ENCODE data around the gene ZNF429. TPM values are rescaled to one million over a fixed set of nuclear protein-coding genes. Genes with fewer than 3 reads are reported as not detected.
"Not testable (repeated sequence)": the region's sequence is repeated elsewhere in the genome, so short reads cannot be mapped to it uniquely, and the experiment has no call there.

ZNF429 gene
- total and polyA plus RNA-seq, 4 donors, result 5.8 to 14.3 (median 7.7) TPM

DNA sequence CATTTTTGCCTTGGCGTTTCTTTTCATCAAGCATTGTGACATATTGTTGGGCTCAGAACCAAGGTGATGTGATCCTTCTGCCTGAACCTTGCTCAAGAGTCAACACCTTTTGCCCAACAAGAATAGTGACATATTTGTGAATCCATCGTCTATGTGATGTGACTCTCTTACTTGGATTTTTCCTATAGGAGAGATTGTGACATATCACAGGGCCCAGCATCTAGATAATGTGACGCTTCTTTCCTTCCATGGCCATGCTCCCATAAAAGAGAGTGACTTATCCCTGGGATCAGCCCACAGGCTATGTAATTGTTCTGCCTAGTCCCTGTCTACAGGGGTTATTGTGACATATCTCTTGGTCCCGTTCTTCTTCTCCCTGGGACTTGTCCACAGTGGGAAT, 8.5 kb upstream of the ZNF429 start:
- H3K4me1 ChIP-seq (ENCODE audit: control insufficient read depth in 1 of 2, insufficient read depth in 2 of 2, low read length in 2 of 2), result no peaks in the 10 kb centered on the region
- ATAC-seq (ENCODE audit: low FRiP score) (no peak), DNase-seq (no peak)
- H3K4me3 ChIP-seq (ENCODE audit: low read length in 2 of 2), result no peak overlapping the region
- no peak overlapping the region for H3K27ac ChIP-seq (ENCODE audit: low read depth in 1 of 2, low read length in 2 of 2)
- no peaks in the 10 kb centered on the region for H3K36me3 ChIP-seq (ENCODE audit: control insufficient read depth in 1 of 2, insufficient read depth in 2 of 2, low read length in 1 of 2)
- 94% methylated on average over 4 of the region's 4 CpGs for WGBS, 2 donors
- intact Hi-C loops (cut with DNase I), result no loop called here
- peaks cover 2% of the 10 kb centered on the region for H3K9me3 ChIP-seq (ENCODE audit: control insufficient read depth, low read length)
- H3K27me3 ChIP-seq (ENCODE audit: control insufficient read depth in 1 of 2, insufficient read depth in 2 of 2, low read length in 1 of 2), result no peaks in the 10 kb centered on the region

DNA sequence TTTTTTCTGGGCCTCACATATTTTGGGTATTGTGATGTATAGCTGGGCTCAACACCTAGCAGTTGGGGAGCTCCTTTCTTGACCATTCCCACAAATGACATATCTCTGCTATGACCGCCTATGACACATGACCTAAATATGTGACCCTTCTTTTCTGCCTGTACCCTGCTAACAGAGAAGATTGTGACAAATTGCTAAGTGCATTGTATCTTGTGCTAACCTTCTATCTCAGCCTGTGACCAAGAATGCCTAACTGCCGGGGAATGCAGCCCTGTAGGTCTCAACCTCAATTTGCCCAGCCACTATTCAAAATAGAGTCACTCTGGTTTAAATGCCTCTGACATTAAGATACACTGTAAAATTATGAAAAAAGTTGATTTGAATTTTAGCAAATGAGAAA, 6.8 kb upstream of the ZNF429 start:
- H3K27me3 ChIP-seq (ENCODE audit: control insufficient read depth in 1 of 2, insufficient read depth in 2 of 2, low read length in 1 of 2), result no peaks in the 10 kb centered on the region
- no peak overlapping the region for H3K4me3 ChIP-seq (ENCODE audit: low read length in 2 of 2)
- DNase-seq, result no peak
- no peaks in the 10 kb centered on the region for H3K36me3 ChIP-seq (ENCODE audit: control insufficient read depth in 1 of 2, insufficient read depth in 2 of 2, low read length in 1 of 2)
- H3K4me1 ChIP-seq (ENCODE audit: control insufficient read depth in 1 of 2, insufficient read depth in 2 of 2, low read length in 2 of 2), result no peaks in the 10 kb centered on the region
- H3K9me3 ChIP-seq (ENCODE audit: control insufficient read depth, low read length), result no peaks in the 10 kb centered on the region
- no peak for ATAC-seq (ENCODE audit: low FRiP score)
- no peak overlapping the region for H3K27ac ChIP-seq (ENCODE audit: low read depth in 1 of 2, low read length in 2 of 2)
- intact Hi-C loops (cut with DNase I), result no loop called here
- 77 to 98% methylated on average over 2 of the region's 2 CpGs for WGBS, 2 donors

DNA sequence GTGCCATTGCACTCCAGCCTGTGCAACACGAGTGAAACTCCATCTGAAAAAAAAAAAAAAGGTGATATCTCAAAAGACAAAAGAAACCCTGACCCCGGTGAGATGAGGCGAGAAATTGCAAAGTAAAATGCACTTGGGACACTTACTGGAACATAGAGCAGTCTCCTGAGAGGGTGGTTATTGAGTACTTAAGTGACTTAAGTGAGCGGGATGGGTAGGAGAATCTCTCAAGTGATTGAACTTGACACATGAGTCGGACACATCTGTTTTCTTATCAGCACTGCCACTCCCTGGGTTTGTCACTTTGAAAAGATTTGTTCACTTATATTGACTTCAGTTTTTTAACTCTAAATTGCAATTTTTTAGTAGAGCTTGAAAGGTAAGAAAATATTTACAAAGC, 2.8 kb downstream of the ZNF429 start:
- intact Hi-C loops (cut with DNase I), result loop anchor here in 1 of 2 donors (5.0 kb wide), 2 partner anchors 329 to 1024 kb away; partner anchors contain the start of gene ZNF43
- no peaks in the 10 kb centered on the region for H3K9me3 ChIP-seq (ENCODE audit: control insufficient read depth, low read length)
- H3K4me3 ChIP-seq (ENCODE audit: low read length in 2 of 2), result no peak overlapping the region
- WGBS, 2 donors, result 40 to 66% methylated on average over 5 of the region's 5 CpGs
- no peaks in the 10 kb centered on the region for H3K27me3 ChIP-seq (ENCODE audit: control insufficient read depth in 1 of 2, insufficient read depth in 2 of 2, low read length in 1 of 2)
- DNase-seq (no peak), ATAC-seq (ENCODE audit: low FRiP score) (no peak)
- H3K4me1 ChIP-seq (ENCODE audit: control insufficient read depth in 1 of 2, insufficient read depth in 2 of 2, low read length in 2 of 2), result peaks cover 0 to 2% of the 10 kb centered on the region in 2 donors
- no peaks in the 10 kb centered on the region for H3K36me3 ChIP-seq (ENCODE audit: control insufficient read depth in 1 of 2, insufficient read depth in 2 of 2, low read length in 1 of 2)
- H3K27ac ChIP-seq (ENCODE audit: low read depth in 1 of 2, low read length in 2 of 2), result no peak overlapping the region

DNA sequence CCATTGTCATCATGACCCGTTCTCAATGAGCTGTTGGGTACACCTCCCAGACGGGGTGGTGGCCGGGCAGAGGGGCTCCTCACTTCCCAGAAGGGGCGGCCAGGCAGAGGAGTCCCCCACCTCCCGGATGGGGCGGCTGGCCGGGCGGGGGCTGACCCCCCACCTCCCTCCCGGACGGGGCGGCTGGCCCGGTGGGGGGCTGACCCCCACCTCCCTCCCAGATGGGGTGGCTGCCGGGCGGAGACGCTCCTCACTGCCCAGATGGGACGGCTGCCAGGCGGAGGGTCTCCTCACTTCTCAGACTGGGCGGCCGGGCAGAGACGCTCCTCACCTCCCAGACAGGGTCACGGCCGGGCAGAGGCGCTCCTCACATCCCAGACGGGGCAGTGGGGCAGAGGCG, 5.7 kb downstream of the ZNF429 start:
- ATAC-seq (ENCODE audit: low FRiP score); H3K27me3 ChIP-seq (ENCODE audit: control insufficient read depth in 1 of 2, insufficient read depth in 2 of 2, low read length in 1 of 2): not testable (repeated sequence)
- WGBS, 2 donors, result 92 to 96% methylated on average over 14 to 25 of the region's 25 CpGs

DNA sequence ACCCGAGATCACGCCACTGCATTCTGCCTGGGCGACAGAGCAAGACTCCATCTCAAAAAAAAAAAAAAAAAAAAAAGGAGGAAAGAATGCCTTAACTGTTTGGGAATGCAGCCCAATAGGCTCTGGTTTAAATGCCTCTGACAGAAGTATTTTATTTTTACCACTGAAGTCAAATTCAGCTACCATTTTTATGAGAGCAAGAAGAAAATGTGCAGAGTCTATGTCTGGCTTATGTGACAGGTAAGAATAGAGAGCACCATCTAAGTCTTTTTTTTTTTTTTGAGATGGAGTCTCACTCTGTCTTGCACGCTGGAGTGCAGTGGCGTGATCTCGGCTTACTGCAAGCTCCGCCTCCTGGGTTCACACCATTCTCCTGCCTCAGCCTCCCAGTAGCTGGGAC, 7.2 kb downstream of the ZNF429 start:
- H3K36me3 ChIP-seq (ENCODE audit: control insufficient read depth in 1 of 2, insufficient read depth in 2 of 2, low read length in 1 of 2); H3K9me3 ChIP-seq (ENCODE audit: control insufficient read depth, low read length); H3K27me3 ChIP-seq (ENCODE audit: control insufficient read depth in 1 of 2, insufficient read depth in 2 of 2, low read length in 1 of 2); H3K27ac ChIP-seq (ENCODE audit: low read depth in 1 of 2, low read length in 2 of 2); H3K4me1 ChIP-seq (ENCODE audit: control insufficient read depth in 1 of 2, insufficient read depth in 2 of 2, low read length in 2 of 2); ATAC-seq (ENCODE audit: low FRiP score); intact Hi-C loops (cut with DNase I); DNase-seq; H3K4me3 ChIP-seq (ENCODE audit: low read length in 2 of 2): not testable (repeated sequence)
- 71 to 79% methylated on average over 7 of the region's 7 CpGs for WGBS, 2 donors

More for the DNA sequence above, 5.7 kb downstream of the ZNF429 start:
- H3K36me3 ChIP-seq (ENCODE audit: control insufficient read depth in 1 of 2, insufficient read depth in 2 of 2, low read length in 1 of 2); H3K4me3 ChIP-seq (ENCODE audit: low read length in 2 of 2); DNase-seq; H3K4me1 ChIP-seq (ENCODE audit: control insufficient read depth in 1 of 2, insufficient read depth in 2 of 2, low read length in 2 of 2); H3K27ac ChIP-seq (ENCODE audit: low read depth in 1 of 2, low read length in 2 of 2); intact Hi-C loops (cut with DNase I); H3K9me3 ChIP-seq (ENCODE audit: control insufficient read depth, low read length): not testable (repeated sequence)

DNA sequence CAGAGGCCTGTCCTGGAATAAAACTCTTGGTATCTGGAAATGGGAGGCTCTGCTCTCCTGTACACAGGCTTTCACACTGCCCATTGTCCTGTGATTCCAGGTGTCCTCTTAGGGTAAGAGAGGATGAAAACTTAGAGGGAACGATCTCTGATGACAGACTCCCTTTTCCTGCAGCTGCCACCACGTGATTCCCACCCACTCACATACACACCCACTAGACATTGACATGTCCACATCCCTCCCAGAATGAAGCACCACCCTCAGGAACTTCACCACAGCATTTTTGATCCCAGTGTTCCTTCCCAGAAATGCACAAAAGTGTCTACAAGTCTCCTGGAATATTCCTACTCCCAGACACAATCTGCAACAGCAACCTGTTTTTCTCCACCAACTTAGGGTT, 8.2 kb downstream of the ZNF429 start:
- no peak for ATAC-seq (ENCODE audit: low FRiP score)

DNA sequence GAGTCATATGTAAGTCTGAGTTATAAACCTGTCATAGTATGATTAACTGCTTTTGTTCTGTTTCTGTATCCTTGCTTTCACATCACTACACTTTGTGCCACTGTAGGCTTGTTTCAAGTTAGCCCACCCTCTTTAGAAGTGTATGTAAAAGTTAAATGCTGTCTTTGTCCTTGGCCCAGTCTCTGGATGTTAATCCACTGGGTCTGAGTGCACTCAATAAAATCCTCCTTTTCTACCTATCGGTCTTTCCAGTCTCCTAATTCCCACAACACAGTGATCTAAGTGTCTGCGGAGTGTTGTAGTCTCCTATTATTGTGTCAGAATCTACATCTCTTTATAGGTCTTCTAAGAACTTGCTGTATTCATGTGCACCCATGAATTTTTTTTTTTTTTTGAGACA, 14.1 kb downstream of the ZNF429 start:
- no peak overlapping the region for H3K4me3 ChIP-seq (ENCODE audit: low read length in 2 of 2)
- 96% methylated on average over 2 of the region's 2 CpGs for WGBS, 2 donors
- H3K36me3 ChIP-seq (ENCODE audit: control insufficient read depth in 1 of 2, insufficient read depth in 2 of 2, low read length in 1 of 2), result peaks cover 8 to 17% of the 10 kb centered on the region in 2 donors
- intact Hi-C loops (cut with DNase I), result no loop called here
- no peaks in the 10 kb centered on the region for H3K27me3 ChIP-seq (ENCODE audit: control insufficient read depth in 1 of 2, insufficient read depth in 2 of 2, low read length in 1 of 2)
- no peak for DNase-seq
- no peak overlapping the region for H3K27ac ChIP-seq (ENCODE audit: low read depth in 1 of 2, low read length in 2 of 2)
- ATAC-seq (ENCODE audit: low FRiP score), result no peak
- no peaks in the 10 kb centered on the region for H3K4me1 ChIP-seq (ENCODE audit: control insufficient read depth in 1 of 2, insufficient read depth in 2 of 2, low read length in 2 of 2)
- peaks cover 16% of the 10 kb centered on the region for H3K9me3 ChIP-seq (ENCODE audit: control insufficient read depth, low read length)

More for the DNA sequence above, 8.2 kb downstream of the ZNF429 start:
- Histone ChIP-seq H3K9me3 (ENCODE audit: control insufficient read depth, low read length) (peaks cover under 1% of the 10 kb centered on the region), H3K4me1 (ENCODE audit: control insufficient read depth in 1 of 2, insufficient read depth in 2 of 2, low read length in 2 of 2) (no peaks in the 10 kb centered on the region), H3K4me3 (ENCODE audit: low read length in 2 of 2) (no peak overlapping the region), H3K27me3 (ENCODE audit: control insufficient read depth in 1 of 2, insufficient read depth in 2 of 2, low read length in 1 of 2) (no peaks in the 10 kb centered on the region), H3K27ac (ENCODE audit: low read depth in 1 of 2, low read length in 2 of 2) (peak overlapping the region in 1 of 2 donors; percentile 43), H3K36me3 (ENCODE audit: control insufficient read depth in 1 of 2, insufficient read depth in 2 of 2, low read length in 1 of 2) (no peaks in the 10 kb centered on the region)
- intact Hi-C loops (cut with DNase I), result no loop called here
- 30 to 33% methylated on average over 2 of the region's 2 CpGs for WGBS, 2 donors
- no peak for DNase-seq

DNA sequence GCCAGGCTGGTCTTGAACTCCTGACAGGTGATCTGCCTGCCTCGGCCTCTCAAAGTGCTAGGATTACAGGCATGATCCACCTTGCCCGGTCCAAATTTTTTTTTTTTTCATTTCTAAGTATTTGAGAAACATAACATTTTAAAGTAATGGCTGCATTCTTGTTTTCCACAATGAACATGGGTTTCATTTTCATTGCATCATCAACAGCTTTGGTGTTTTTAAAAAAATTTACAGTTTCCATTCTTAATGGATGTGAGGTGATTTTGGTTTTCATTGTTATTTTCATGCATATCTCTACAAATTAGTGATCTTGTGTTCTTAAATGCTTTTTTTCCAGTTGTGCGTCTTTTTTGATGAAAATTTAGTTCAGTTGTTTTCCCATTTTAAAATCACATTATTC, 27.5 kb downstream of the ZNF429 start:
- H3K27me3 ChIP-seq (ENCODE audit: control insufficient read depth in 1 of 2, insufficient read depth in 2 of 2, low read length in 1 of 2), result no peaks in the 10 kb centered on the region
- H3K9me3 ChIP-seq (ENCODE audit: control insufficient read depth, low read length), result peaks cover 8% of the 10 kb centered on the region
- H3K36me3 ChIP-seq (ENCODE audit: control insufficient read depth in 1 of 2, insufficient read depth in 2 of 2, low read length in 1 of 2), result peaks cover 9 to 10% of the 10 kb centered on the region in 2 donors
- H3K4me1 ChIP-seq (ENCODE audit: control insufficient read depth in 1 of 2, insufficient read depth in 2 of 2, low read length in 2 of 2), result no peaks in the 10 kb centered on the region
- no peak for ATAC-seq (ENCODE audit: low FRiP score)
- DNase-seq, result no peak
- H3K27ac ChIP-seq (ENCODE audit: low read depth in 1 of 2, low read length in 2 of 2), result no peak overlapping the region
- intact Hi-C loops (cut with DNase I), result no loop called here
- H3K4me3 ChIP-seq (ENCODE audit: low read length in 2 of 2), result no peak overlapping the region
- WGBS, 2 donors, result 93 to 98% methylated on average over 3 of the region's 3 CpGs

DNA sequence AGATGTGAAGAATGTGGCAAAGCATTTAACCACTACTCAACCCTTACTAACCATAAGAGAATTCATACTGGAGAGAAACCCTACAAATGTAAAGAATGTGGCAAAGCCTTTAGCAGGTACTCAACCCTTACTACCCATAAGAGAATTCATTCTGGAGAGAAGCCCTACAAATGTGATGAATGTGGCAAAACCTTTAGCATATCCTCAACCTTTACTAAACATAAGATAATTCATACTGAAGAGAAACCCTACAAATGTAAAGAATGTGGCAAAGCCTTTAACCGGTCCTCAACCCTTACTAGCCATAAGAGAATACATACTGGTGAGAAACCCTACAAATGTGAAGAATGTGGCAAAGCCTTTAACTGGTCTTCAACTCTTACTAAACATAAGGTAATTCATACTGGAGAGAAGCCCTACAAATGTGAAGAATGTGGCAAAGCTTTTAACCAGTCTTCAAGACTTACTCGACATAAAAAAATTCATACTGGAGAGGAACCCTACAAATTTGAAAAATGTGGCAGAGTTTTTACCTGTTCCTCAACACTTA, 31.4 kb downstream of the ZNF429 start:
- H3K4me1 ChIP-seq (ENCODE audit: control insufficient read depth in 1 of 2, insufficient read depth in 2 of 2, low read length in 2 of 2); H3K36me3 ChIP-seq (ENCODE audit: control insufficient read depth in 1 of 2, insufficient read depth in 2 of 2, low read length in 1 of 2); H3K9me3 ChIP-seq (ENCODE audit: control insufficient read depth, low read length); intact Hi-C loops (cut with DNase I); H3K27me3 ChIP-seq (ENCODE audit: control insufficient read depth in 1 of 2, insufficient read depth in 2 of 2, low read length in 1 of 2); ATAC-seq (ENCODE audit: low FRiP score); H3K4me3 ChIP-seq (ENCODE audit: low read length in 2 of 2); H3K27ac ChIP-seq (ENCODE audit: low read depth in 1 of 2, low read length in 2 of 2); DNase-seq: not testable (repeated sequence)
- WGBS, 2 donors, result 98 to 100% methylated on average over 2 of the region's 2 CpGs

Measured in aorta (tissue), 5 donors.